A673 (cell line): ENCODE data around the gene MAN1B1. TPM values are rescaled to one million over a fixed set of nuclear protein-coding genes. Genes with fewer than 3 reads are reported as not detected.
A peak's percentile ranks its signal among the peaks of the same experiment; 100 is the strongest.

ENCODE experiments used
- BruUV-seq: library from RNA; stranded (reverse); fragments of 400-500 nt; replicated peaks from 2 replicates; lab custom pipeline; 2021; lab: Mats Ljungman, UMichigan
- CTCF ChIA-PET: fragments of 300-600 bp; sonication (Branson Sonifier 250); formaldehyde crosslinking; loops from one replicate; lab custom pipeline; 2022; ENCODE audit warnings: antibody characterized with exemption; lab: Charles Lee
- POLR2A ChIA-PET: fragments of 300-600 bp; sonication (Branson Sonifier 250); formaldehyde crosslinking; loops from one replicate; lab custom pipeline; 2022; ENCODE audit warnings: antibody characterized with exemption; ENCODE audit not compliant: low non-redundant PET; lab: Charles Lee
- DNase-seq: peaks from one replicate; pipeline ENCODE4 v3.0.0-alpha.2; 2015; ENCODE audit warnings: low spot score
- H3K27ac ChIP-seq: fragments of 200-600 bp; sonication (generic); 2 replicates; pipeline ENCODE4 v1.5.1; 2016; ENCODE audit warnings: mixed run types, low read depth, mild to moderate bottlenecking, mixed read lengths, antibody characterized with exemption, low read length; ENCODE audit not compliant: poor library complexity, severe bottlenecking
- H3K27me3 ChIP-seq: fragments of 200-600 bp; sonication (generic); replicated peaks from 2 replicates; pipeline ENCODE4 v1.6.1; 2017; ENCODE audit warnings: mixed run types, low read depth, mild to moderate bottlenecking, mixed read lengths, antibody characterized with exemption, low read length; ENCODE audit not compliant: insufficient read depth, poor library complexity
- H3K36me3 ChIP-seq: fragments of 200-600 bp; sonication (generic); 2 replicates; pipeline ENCODE4 v1.6.1; 2016; ENCODE audit warnings: mixed run types, mild to moderate bottlenecking, mixed read lengths, antibody characterized with exemption, low read length; ENCODE audit not compliant: insufficient read depth, poor library complexity, severe bottlenecking
- H3K4me1 ChIP-seq: fragments of 200-600 bp; sonication (generic); 2 replicates; pipeline ENCODE4 v1.6.1; 2017; ENCODE audit warnings: mixed run types, mild to moderate bottlenecking, mixed read lengths, antibody characterized with exemption, low read length; ENCODE audit not compliant: insufficient read depth, poor library complexity, severe bottlenecking
- H3K4me3 ChIP-seq: fragments of 200-600 bp; sonication (generic); 2 replicates; pipeline ENCODE4 v1.5.1; 2016; ENCODE audit warnings: low read depth, mixed run types, mild to moderate bottlenecking, mixed read lengths, low read length; ENCODE audit not compliant: poor library complexity, severe bottlenecking
- H3K9me3 ChIP-seq: fragments of 200-600 bp; sonication (generic); 2 replicates; pipeline ENCODE4 v1.6.1; 2016; ENCODE audit warnings: mixed run types, low read depth, mild to moderate bottlenecking, mixed read lengths, antibody characterized with exemption, low read length; ENCODE audit not compliant: poor library complexity, severe bottlenecking
- EZH2 ChIP-seq: fragments of 200-600 bp; sonication (generic); IDR thresholded peaks from 2 replicates; pipeline ENCODE4 v1.6.1; 2017; ENCODE audit warnings: borderline replicate concordance, low read depth, mild to moderate bottlenecking, mixed read lengths, antibody characterized with exemption, low read length; ENCODE audit not compliant: poor library complexity, severe bottlenecking
- intact Hi-C: fragments of 100-400 bp; cut with micrococcal nuclease; formaldehyde crosslinking; loops from one replicate; pipeline ENCODE4 v1.10.0; 2022; ENCODE audit not compliant: unreplicated experiment
- total RNA-seq: library from RNA; stranded (reverse); gene quantifications from 2 replicates; pipeline ENCODE4 v1.2.3, GENCODE V29; 2021
- TF ChIP-seq, protein P1 (sequence below): fragments of 300-800, 200-600 bp; sonication (generic); conservative IDR thresholded peaks from 2 replicates; pipeline ENCODE4 v1.5.1; 2017; ENCODE audit warnings: low read depth, mild to moderate bottlenecking, antibody characterized with exemption, low read length, moderate library complexity, mixed read lengths

Gene MAN1B1
- total RNA-seq, 1 experiment from 2014 or later = 48.6 TPM

DNA sequence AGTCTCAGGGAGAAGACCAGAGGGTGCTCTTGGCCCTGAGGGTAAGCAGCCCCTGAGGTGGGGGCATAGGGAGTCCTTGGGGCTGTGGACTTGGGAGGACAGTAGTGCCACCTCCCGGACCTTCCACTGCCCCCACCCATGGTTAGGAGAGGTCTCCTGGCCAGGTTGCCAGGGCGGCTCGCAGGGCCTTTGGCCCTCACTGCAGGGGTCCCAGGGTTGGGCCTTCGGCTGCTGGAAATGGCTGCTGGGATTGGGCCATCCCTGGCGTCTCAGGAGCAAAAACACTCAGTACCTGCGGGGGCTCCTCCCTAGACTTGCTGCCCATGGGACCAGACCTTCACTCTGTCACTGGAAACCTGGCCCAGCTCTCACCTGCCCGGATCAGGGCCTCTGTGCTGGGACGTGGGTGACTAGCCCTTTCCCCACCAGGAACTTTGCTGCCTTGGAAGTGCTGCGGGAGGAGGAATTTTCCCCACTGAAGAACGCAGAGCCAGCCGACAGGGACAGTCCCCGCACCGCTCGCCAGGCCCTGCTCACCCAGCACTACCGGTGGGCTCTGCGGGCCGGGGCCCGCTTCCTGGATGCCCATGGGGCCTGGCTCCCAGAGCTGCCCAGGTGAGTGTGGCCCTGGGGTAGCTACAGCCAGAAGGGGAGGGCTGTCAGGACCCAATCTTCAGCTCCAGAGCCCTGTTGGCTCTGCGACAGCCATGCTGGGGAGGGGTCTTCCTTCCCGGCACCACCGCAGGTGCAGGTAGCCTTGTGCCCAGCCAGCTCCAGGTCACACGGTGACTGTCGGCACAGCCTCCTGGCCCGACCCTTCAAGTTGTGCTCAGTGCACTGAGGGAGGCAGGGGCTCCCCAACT lies 6.3 kb upstream of the MAN1B1 start:
- no TSS peak for BruUV-seq
- no peak overlapping the region for H3K27ac ChIP-seq
- TF ChIP-seq, protein P1, sequence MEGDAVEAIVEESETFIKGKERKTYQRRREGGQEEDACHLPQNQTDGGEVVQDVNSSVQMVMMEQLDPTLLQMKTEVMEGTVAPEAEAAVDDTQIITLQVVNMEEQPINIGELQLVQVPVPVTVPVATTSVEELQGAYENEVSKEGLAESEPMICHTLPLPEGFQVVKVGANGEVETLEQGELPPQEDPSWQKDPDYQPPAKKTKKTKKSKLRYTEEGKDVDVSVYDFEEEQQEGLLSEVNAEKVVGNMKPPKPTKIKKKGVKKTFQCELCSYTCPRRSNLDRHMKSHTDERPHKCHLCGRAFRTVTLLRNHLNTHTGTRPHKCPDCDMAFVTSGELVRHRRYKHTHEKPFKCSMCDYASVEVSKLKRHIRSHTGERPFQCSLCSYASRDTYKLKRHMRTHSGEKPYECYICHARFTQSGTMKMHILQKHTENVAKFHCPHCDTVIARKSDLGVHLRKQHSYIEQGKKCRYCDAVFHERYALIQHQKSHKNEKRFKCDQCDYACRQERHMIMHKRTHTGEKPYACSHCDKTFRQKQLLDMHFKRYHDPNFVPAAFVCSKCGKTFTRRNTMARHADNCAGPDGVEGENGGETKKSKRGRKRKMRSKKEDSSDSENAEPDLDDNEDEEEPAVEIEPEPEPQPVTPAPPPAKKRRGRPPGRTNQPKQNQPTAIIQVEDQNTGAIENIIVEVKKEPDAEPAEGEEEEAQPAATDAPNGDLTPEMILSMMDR = no peak
- no peak for TF ChIP-seq EZH2
- H3K36me3 ChIP-seq = peaks cover 5% of the 10 kb centered on the region
- no peaks in the 10 kb centered on the region for H3K9me3 ChIP-seq
- no peak for DNase-seq
- no peaks in the 10 kb centered on the region for H3K27me3 ChIP-seq
- peaks cover 20% of the 10 kb centered on the region for H3K4me1 ChIP-seq
- intact Hi-C loops = no loop called here
- CTCF ChIA-PET = no interaction called here
- POLR2A ChIA-PET = no interaction called here
- H3K4me3 ChIP-seq = no peak overlapping the region

DNA sequence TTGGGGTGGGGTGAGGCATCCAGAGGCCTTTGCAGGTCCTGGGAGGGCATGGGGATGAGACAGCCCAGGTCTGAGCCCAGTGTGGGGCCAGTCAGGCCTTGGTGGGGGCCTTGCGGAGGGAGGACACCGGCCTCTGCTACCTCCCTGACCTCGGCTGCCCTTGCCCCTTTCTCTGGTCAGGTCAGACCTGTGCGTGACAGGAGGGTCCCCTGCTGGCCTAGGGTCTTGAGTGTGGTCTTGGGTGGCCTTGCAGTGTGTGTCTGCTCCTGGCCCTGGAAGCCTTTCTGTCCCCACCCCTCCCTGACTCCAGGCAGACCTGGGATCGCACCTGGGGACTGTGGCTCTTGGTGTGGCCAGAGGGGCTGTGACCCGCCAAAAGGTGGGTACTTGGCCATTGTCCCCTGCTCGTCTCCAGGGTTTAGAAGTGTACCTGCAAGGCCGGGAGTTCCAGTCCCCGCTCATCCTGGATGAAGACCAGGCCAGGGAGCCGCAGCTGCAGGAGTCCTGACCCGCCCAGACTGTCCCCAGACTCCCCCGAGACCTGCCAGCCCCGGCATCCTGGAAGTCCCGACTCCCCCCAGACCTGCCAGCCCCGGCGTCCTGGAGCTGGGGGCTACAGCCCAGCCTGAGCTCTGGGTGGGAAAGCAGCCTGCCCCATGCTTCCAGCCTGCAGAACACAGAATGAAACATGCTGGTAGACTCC lies 4.4 kb upstream of the MAN1B1 start:
- intact Hi-C loops = no loop called here
- ChIA-PET CTCF (no interaction called here), POLR2A (no interaction called here)
- peak overlapping the region; percentile 67 for H3K27ac ChIP-seq
- H3K36me3 ChIP-seq = peaks cover 5% of the 10 kb centered on the region
- DNase-seq = no peak
- no TSS peak for BruUV-seq
- TF ChIP-seq, protein P1 = no peak
- no peak for TF ChIP-seq EZH2
- H3K4me3 ChIP-seq = no peak overlapping the region
- no peaks in the 10 kb centered on the region for H3K27me3 ChIP-seq
- peaks cover 19% of the 10 kb centered on the region for H3K4me1 ChIP-seq
- H3K9me3 ChIP-seq = no peaks in the 10 kb centered on the region

DNA sequence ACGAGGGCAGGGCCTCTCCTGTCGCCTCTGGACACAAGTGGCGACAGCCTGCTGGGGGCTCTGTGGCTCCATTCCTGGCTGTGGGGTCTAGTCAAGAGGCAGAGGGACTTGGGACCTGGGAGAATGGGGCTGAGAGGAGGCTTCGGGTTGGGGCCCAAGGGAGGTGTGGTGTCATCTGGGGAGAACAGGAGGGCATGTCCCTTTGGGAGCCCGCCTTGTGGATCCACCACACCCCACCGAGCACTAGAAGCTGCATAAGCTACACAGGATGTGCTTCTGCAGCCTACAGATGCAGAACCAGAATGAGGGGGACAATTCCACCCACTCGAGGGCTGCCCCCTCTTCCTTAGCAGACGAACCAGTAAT lies 3.9 kb upstream of the MAN1B1 start:
- Histone ChIP-seq H3K9me3 (no peaks in the 10 kb centered on the region), H3K36me3 (peaks cover 5% of the 10 kb centered on the region), H3K4me3 (no peak overlapping the region), H3K27ac (peak overlapping the region; percentile 67), H3K27me3 (no peaks in the 10 kb centered on the region), H3K4me1 (peaks cover 23% of the 10 kb centered on the region)
- ChIA-PET CTCF (no interaction called here), POLR2A (no interaction called here)
- no peak for DNase-seq
- no peak for TF ChIP-seq EZH2
- TF ChIP-seq, protein P1 = no peak
- no TSS peak for BruUV-seq
- intact Hi-C loops = no loop called here
